NCI-H2171 (cell line): ENCODE measurements around the gene CCDC149.

Experiments
- DNase-seq: peaks from one replicate; lab custom pipeline; 2025; lab: John Stamatoyannopoulos, UW

The CCDC149 gene

DNA sequence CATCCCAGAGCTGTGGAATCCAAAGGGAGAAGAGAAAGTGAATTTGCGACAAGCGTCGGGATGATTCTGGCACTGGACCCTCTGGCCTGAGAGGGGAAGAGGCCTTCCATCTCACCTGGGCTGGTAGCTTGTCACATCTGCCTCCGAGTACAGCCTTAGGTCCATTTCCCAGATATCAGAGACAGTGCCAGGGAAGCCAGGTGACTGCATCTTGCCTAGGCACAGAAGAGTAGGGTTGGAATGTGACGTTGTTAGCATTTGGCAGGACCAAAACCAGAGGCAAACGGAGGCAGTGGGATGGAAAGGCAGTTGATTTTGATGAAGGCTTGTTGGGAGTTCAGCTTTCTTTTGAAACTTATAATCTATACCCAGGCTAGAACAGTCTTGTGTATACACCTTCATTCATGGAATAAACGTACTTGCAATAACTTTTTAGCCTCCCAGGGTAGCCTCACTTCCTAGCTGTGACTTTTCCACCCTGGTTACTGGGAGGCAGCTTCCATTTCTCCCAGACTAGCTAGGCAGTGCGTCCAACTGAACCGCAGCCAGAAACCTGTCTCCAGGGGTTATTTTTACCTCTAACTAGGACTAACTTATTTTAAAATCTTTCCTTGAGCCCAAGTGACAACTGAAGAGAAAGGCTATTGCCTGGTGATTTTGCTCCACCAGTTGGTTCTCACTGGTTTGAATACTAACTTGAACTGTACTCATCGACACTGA, 111.5 kb downstream of the CCDC149 start:
- DNase-seq = no peak

DNA sequence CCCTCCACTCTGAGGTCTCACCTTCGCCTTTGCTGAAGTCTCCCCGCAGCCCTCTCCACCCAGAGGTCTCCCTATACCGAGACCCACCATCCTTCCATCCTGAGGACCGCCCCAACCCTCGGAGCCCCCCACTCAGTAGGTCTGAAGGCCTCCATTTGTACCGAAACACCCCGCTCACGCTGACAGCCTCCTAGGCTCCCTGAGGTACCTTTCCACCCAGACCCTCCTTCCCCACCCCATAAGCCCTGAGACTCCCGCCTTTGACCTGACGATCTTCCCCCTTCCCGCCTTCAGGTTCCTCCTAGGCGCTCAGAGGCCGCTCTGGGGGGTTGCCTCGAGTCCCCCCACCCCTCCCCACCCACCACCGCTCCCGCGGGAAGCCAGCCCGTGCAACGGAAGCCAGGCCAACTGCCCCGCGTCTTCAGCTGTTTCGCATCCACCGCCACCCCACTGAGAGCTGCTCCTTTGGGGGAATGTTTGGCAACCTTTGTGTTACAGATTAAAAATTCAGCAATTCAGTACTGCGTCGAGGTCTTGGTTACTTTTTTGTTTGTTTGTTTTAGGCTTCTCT, 112.4 kb downstream of the CCDC149 start:
- no peak for DNase-seq

DNA sequence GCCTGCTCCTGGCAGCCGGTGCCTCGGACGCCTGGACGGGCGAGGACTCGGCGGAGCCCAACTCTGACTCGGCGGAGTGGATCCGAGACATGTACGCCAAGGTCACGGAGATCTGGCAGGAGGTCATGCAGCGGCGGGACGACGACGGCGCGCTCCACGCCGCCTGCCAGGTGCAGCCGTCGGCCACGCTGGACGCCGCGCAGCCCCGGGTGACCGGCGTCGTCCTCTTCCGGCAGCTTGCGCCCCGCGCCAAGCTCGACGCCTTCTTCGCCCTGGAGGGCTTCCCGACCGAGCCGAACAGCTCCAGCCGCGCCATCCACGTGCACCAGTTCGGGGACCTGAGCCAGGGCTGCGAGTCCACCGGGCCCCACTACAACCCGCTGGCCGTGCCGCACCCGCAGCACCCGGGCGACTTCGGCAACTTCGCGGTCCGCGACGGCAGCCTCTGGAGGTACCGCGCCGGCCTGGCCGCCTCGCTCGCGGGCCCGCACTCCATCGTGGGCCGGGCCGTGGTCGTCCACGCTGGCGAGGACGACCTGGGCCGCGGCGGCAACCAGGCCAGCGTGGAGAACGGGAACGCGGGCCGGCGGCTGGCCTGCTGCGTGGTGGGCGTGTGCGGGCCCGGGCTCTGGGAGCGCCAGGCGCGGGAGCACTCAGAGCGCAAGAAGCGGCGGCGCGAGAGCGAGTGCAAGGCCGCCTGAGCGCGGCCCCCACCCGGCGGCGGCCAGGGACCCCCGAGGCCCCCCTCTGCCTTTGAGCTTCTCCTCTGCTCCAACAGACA, 113.1 kb downstream of the CCDC149 start:
- no peak for DNase-seq

DNA sequence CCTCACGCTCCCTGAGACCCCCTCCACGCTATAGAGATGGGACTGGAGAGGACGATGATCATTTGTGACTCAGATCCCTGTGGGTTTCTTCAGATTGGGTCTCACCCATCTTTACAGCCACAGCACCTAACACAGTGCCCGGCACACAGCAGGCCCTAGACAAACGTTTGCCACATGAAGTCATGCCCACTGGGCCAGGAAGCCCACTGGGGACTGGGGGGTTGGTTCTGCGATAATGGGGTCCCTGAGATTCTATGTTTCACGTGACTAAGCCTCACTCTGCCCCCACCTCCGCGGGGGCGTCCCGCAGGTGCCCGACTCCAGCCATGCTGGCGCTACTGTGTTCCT, 113.7 kb downstream of the CCDC149 start:
- DNase-seq = no peak

DNA sequence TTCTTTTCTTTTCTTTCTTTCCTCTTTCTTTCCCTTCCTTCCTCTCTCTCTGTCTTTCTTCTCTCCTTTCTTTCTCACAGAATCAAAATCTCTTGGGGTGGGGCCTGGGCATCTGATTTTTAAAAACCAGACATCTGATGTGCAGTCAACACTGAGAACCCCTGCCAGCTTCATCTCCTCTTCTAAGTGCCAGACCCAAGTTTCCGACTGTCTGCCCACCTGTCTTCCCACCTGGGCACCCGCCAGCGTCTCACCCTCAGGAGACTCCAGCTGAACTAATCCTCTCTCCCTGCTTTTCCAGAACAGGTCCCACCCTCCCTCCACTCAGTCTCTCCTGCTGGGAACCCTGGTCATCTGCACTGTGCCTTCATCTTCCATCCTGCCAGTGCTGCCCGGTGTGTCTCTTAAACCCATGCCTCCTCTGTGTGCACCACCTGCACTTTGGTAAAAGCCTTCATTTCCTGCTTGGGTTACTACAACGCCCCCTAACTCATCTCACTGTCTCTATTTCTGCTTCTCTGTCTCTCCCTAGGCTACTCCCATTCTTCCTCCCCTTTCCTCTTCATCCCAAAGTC, 114.7 kb downstream of the CCDC149 start:
- no peak for DNase-seq

DNA sequence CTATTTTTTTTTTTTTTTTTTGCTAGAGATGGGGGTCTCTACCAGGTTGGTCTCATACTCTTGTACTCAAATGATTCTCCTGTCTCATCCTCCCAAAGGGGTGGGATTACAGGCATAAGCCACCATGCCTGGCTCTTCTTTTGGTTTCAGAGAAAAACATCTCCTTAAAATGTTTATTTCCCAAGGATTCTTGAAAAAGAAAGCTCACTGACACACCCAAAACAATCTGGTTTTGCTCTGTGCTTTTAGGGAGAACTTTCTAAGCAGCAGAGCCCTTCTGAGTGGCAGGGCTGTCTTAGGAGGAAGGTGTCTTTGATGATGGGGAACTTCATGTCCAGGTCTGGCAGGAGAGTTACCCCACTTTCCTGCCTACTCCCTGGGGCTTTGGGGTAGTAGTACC, 116.2 kb downstream of the CCDC149 start:
- no peak for DNase-seq

DNA sequence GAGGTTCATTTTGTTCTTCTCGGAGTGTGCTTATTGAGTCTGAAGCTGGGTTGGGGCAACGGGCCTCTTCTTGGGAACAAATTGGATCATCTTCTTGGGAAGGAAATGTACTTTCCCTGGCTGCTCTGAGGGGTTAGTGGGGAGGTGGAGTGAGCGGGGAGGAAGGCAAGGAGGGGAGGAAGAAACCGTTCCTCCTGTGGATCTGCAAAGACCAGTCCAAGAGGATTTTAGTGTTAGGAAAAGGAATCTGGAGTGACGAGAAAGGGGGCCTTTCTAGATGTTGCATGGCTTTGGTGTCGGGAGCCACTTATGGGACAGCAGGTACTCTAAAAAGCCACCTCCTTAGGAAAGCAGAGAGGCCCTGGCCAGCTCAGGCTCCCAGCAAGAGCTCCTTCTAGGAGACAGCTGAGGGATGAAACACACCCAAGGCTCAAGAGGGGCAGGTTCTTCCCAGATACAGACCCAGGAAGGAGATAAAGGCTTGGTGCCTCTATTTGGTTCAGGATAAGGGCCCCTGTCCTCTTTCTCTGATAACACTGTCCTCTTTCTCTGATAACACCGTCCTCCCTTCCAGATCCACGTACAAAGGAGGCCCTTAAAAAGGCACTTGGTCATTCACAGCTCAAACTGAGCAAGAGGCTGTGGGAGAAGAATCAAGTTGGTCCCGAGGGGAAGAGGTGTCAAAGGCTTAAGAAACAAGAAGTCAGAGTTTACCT, 117.0 kb downstream of the CCDC149 start:
- no peak for DNase-seq

DNA sequence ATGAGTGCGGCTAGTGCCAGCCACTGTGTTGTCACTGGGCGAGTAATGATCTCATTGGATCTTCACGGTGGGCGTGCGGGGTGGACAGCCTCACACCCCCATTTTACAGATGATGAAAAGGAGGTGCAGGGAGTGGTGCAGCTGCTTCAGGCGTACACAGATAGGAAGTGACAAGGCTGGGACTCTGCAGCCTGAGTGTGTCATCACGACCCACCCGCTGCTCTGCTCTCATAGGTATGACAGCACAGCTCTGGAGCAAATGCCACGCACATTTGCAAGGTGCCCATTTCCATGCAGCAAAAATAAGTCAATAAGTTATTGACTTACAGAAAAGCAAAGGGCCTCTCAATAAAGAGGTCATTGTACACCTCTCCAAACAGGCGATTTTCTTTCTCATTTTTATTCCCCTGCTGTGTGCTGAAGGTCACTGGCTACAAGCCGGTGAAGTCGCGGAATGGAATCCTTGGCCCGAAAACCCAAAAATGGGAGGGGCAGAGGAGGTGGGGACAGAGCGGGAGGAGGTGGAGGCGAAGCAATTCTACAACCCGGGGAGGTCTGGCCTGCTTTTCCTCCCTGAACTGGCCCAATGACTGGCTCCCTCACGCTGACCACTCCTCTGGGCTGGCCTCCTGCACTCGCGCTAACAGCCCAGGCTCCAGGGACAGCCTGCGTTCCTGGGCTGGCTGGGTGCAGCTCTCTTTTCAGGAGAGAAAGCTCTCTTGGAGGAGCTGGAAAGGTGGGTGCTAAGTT, 117.8 kb downstream of the CCDC149 start, which contains the start of gene SOD3:
TSS of gene SOD3 (plus strand) at position 658 of the 750 bp plus-strand sequence. CDS start 3,949 bp downstream, outside the sequence.
- DNase-seq = no peak

DNA sequence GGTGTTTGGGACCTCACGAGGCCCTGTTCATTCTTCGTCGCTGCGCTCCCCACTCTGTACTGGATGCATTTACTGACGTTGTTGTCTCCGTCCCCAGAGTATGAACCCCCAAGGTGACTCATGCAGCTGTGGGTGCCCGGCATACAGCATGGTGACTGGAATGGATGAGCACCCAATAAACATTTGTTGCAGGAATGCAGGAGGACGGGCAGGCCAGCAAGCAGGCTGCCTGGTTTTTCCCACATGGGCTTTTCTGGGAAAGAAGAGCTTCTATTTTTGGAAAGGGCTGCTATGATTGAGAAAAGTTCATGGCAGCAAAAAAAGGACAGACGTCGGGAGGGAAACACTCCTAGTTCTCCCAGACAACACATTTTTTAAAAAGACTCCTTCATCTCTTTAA, 118.4 kb downstream of the CCDC149 start:
- DNase-seq = no peak

DNA sequence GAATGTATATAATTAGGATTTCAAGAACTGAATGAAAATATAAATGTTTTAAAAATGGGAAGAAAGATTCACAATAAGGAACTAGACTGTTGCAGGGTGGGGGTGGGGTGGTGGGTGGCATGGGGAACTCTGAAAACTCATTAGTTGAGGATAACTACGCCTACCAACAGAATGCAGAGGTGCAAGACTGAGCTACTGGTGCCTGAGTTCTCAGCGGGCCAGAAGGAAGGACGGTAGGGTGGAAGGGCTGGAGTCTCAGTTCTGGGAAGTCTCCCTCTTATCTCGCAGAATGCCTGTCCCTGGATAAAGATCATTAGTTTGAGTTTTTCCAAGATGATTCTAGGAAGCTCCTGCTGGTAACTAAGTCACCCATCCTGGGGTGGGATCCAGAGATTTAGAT, 118.8 kb downstream of the CCDC149 start:
- DNase-seq = no peak

DNA sequence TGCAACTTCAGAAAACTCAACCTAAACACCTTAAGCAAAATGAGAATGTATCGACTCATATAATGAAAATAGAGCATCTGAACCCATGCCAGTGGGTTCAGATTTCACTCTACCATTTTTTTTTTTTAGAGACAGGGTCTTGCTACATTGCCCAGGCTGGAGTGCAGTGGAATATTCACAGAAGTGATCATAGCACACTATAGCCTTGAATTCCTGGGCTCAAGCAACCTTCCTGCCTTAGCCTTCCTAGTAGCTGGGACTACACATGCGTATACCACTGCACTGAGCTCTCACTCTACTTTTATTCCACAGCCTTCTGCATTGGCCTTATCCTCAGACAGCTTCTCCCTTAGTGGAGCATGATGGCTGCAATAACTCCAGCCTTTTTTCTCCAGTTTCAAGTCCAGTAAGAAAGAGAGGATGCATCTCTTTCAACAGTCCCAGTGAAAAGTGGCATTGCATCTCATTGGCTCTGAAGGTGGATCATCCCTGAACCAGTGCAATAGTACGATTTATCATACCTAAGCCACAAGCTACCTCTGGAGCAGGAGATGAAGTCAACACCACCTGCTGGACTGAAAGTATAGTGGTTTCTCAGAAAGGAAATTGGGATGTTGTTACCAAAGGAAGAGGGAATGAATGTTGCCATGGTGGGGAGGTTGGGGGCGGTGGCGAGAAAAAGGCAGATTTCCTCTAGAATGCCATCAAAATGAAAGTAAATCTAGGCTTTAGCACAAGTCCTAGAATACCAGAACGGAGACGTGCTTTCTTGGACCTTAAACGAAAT, 119.4 kb downstream of the CCDC149 start:
- DNase-seq = no peak

DNA sequence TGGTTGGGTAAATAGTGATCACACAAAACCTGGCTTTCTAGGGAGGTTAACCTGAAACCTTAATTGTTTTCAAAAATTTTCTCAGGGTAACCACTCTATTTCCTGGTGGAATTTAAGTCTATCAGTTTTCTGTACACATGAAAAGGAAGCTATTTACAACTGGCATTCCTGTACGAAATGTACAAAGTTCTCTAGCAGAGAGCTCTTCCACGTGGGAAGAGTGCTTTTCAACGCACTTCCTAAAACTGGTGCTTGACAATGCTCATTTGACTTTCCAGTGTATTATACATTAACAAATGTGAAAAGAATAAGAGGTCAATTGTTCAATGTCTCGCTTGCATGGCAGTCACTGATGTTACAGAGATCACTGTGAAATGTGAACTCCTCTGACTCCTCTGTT, 120.3 kb downstream of the CCDC149 start:
- DNase-seq = no peak

DNA sequence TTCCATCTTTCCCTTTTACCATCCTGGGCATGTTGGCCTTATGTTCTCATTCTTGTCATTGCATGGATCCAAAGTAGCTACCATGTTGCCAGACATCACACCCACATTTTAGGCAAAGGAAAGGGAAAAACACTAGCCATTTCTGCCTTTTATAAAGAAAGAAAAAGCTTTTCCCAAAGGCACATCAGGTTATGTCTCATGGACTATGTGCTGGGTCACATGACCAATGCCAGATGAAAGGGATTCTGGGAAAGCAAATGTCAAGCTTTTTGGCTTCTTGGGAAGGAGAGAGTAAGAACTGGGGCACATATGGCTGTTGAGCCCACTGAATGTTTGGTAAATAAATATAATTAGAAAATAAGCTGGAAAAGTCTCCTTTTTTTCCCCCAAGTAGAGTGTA, 121.8 kb downstream of the CCDC149 start:
- no peak for DNase-seq

DNA sequence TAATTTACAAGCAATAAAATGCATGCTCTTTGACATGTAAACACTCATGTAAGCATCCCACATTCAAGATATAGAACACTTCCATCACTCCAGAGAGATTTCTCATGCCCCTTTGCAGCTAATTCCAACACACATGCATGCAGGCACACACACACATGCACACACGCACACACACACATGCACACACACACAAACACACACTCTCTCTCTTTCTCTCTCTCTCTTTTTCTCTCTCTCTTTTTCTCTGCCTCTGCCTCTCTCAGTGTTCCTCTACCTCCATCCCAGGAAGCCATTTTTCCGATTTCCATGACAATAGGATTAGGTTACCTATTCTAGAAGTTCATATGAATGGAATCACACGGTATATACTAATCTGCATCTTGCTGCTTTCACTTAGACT, 129.3 kb downstream of the CCDC149 start:
- no peak for DNase-seq

DNA sequence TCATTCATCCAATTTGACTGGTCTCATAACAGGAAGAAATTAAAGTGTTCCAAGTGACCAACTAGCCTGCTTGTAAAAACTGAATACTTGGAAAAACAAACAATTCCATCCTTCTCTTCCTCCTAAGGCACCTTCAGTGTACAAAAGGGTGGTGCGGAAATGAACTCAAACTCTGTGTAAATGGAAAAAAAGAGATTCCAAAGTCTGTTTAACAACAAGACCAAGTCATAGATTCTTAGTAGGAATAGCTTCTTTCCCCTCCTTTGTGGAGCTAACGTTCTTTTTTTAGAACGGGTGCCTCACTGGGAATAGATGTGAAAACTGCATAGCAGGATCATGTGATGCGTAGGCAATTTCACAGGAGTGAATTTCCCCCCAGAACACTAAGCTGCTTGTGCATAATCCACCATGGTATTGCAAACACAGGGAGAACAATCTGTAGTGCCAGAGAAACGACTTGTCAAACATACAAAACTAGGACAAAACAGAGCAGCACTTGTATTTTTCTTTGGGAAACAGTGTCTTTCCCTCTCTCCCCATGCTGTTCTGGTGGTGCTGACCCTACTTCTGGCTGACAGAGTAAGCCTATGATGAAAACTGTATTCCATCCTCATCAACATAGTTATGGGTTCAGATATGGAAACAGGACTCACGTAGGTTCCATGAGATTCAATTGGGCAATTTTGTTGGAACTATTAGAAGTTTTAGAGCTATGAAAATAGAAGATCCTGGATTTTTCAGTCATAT, 130.7 kb downstream of the CCDC149 start:
- DNase-seq = no peak

DNA sequence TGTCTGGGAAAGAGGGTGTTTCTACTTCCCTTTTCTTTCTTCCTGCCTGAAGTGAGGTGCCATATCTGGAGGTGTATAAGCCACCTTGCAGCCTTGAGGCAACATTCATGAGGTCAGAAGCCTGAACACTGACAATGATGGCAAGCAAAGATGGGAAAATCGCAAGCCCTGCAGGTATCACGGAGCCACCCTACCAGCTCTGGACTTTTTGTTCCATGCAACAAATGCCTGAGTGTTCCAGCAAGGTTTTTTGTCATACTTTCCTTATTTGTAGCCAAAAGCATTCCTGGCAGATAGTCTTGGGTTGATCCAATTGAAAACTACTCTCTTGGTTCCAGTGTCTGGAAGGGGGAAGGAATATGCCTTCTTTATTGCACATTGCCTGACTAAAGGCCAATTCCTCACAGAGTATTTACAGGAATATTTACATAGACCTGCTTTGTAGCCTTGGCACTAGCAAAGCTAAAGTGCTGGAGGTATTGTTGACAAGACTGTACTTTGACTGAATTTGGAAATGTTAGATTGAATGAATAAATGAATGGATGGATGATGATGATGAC, 131.8 kb downstream of the CCDC149 start:
- no peak for DNase-seq

DNA sequence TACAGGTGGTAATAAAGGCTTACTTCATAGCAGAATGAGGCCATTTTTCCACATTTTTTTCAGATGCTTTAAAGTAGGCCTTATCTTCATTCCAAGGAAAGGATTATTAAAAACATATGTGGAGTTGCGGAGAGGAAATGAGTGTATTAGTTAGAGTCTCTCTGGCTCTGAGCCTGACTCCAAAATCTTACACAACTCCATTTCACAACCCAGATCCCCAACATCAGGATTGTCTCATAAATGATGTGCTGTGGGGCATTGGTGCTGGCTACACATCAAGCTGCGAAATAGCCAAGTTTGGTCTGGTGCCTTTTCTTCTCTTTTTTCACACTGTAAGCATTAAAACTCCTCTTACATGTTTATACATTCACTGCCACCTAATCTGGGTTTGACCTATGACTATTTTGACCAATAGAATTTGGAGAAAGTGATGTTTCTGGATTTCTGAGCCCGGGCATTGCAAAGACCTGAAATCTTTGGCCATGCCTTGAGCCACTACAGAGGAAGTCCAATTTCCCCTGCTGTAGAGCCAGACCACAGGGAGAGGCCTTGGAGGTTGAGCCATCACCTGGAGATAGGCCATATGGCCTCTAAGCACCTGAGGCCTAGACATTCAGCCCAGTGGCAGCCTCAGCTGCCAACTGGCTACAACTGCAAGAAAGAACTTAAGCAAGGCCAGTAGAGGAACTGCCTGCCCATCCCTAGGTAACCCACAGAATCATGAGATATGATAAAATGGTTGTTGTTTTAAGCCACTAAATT, 134.2 kb downstream of the CCDC149 start:
- DNase-seq = no peak

DNA sequence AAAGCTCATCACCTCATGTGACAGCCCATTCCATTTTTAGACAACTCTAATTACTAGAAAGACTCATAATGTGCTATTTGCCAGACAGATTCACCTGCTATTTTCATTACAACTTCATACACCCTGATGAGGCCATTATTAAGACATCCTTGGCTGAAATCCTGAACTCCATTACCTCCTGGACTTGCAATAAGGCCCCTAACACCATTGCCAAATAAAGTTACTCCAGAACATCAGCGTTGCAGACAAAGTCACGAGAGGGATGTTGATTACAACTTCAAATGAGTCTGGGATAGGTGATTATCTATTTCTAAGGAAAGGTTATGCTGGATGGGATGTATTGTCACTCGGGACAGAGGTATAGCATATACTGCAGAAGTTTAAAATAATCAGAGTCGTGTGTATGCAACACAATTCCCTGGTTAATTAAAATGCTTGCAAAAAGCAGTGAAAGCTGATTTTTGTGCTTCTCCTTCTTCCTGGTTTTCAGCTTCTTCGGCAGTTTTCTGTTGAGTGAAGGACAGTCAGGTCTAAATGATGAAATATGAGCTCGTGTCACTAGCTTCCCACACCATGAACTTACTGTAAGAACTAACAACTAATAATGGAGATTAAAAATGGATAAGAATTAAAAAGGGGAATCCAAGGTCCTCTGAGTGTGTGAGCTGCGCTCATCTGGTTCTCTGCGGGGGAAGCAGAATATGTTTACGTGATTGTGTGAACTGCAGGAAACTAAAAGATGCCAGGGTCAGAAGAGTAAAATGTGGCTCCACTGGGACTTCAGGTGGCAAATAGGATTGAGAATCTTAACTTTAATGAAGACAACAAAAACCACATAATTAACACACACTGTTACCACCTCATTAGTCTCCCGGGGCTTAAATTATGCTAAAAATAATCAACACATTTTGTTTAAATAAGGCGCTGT, 135.0 kb downstream of the CCDC149 start:
- no peak for DNase-seq
